UCSD-AML1 (cell line): ENCODE measurements around the gene ADPRS.

Source experiments
- DNase-seq: peaks from one replicate; lab custom pipeline; 2025; ENCODE audit not compliant: unreplicated experiment; lab: John Stamatoyannopoulos, UW

Gene ADPRS

DNA sequence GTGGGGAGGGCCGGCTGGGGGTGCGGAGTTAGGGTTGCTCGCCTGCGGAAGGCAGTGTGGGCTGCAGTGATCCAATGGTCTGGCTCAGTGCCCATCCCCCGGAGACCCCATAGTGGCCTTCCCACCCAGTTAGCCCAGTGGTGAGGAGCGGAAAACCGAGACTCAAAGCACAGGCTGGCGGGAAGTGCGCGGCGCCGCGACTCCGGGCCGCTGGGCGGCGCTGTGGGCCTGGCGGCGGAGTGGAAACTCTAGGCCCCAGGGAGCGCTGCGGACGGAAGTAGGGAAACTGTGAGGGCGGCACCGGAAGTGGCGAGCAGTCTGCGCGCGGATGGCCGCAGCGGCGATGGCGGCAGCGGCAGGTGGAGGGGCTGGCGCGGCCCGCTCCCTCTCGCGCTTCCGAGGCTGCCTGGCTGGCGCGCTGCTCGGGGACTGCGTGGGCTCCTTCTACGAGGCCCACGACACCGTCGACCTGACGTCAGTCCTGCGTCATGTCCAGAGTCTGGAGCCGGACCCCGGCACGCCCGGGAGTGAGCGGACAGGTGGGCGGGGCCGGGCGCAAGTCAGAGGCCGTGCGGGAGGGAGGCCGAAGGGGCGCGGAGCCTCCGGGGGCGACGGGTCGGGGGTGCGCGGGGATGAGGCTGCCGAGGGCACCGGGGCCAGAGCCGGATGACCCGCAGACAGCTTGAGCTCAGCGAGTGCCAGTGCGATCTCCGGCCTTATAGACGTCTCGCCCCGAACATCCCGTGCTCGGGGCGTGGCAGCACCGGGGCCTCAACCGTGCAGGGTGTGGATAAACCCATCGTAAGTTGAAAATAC is at the start of gene ADPRS:
TSS of gene ADPRS (plus strand) at position 316 of the 816 bp plus-strand sequence. CDS start at position 329, 13 bp downstream.
- DNase-seq, result peak; percentile 90

- no peak for DNase-seq
These were observed 48.5 kb upstream of the ADPRS start for GRCh38 chr1:36040238-36040637.

GRCh38 chr1:36051821-36052220 is 36.9 kb upstream of the ADPRS start:
- no peak for DNase-seq

DNA sequence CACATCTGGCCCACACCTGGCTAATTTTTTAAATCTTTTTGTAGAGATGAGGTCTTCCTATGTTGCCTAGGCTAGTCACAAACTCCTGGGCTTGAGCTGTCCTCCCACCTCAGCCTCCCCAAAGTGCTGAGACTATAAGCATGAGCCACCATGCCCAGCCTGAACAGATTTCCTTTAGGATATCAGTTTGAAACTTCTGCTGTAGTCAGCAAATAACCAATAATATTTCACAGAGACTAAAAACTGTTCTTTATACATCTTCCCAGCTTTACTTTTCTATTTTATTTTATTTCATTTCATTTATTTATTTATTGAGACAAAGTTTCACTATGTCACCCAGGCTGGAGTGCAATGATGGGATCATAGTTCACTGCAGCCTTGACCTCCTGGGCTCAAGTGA is 34.7 kb upstream of the ADPRS start:
- DNase-seq, result no peak

DNA sequence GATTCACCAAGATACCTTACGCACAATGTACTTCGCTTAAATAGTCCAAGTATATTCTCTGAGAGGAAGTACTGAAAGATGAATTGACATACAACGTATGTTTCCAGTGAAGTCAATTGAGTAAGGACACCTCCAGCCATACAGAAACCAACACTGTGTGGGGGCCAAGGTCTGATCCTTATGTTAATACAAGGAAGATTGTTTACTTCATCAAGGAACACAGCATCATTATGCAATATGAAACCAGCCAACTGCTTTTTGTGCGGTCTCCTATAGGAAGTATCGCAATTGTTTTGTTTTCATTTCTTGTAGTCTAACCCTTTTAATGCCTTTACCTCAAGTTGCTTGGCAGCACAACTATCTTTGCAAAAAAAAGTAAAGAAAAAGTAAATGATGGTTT is 33.0 kb upstream of the ADPRS start:
- no peak for DNase-seq

GRCh38 chr1:36062315-36062714 is 26.4 kb upstream of the ADPRS start:
- DNase-seq, result no peak

GRCh38 chr1:36067871-36068270 is 20.8 kb upstream of the ADPRS start:
- DNase-seq, result no peak

GRCh38 chr1:36068866-36069265 is 19.8 kb upstream of the ADPRS start:
- DNase-seq, result no peak

DNA sequence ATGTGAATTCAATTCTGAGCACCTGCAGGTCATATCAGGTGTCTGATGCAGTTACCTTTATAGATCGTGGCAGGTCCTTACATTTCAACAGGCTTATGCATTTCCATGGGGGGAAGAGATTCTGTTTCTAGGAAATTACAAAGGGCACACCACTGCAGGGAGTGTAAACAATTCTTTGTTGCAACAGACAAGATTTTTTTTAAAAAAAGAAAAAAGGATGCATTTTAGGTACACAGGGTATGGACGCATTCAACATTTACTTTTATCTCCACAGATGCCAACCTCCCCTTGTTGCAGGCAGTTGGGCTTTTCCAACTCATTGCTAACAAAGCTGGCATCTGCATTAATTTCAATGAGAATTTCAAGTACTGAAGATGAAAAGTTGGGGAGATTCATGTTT is 18.3 kb upstream of the ADPRS start:
- no peak for DNase-seq

DNA sequence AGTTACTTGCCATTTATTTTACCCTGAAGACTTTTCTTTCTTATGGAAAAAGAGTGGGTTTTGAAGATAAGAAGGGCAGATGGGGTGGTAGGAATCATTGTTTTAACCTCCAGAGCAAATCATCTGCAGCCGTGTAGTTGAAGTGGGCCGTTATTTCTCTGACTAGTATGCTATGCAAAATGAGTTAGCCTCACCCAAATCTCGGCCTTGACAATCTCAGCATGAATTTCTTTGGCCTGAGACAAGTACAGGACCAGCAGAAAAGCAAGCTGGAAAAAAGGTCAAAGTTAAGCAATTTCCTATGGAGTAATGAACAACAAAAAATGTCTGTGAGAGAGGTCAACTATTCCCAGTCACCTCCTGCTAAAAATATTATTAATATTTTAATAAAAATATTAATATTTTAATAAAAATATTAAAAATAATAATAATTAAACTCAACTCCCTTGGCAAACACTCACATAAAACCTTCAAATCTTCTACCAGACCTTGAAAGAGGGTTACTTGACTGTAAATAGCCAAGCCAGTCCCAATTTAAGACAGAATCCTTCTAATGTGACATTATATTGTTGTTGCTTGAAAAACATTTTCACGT is 11.6 kb upstream of the ADPRS start:
- no peak for DNase-seq

DNA sequence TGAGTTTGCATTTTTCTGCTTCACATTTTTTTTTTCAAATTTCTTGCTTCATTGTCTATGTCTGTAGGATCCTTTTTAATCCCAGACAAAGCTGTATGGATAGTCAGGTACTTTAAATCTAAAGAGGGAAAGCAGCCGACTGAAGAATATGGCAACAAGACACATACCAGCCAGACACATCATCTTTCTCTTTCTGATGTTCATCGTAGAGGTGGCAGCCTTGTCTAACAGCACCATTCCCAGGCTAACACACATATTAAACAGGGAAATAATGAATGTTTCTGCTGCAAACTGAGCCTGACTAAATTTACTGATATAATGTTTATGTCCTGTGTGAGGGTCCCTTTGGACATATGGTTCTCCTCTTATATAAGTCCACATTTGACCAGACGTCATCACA is 8.5 kb upstream of the ADPRS start:
- DNase-seq, result no peak

DNA sequence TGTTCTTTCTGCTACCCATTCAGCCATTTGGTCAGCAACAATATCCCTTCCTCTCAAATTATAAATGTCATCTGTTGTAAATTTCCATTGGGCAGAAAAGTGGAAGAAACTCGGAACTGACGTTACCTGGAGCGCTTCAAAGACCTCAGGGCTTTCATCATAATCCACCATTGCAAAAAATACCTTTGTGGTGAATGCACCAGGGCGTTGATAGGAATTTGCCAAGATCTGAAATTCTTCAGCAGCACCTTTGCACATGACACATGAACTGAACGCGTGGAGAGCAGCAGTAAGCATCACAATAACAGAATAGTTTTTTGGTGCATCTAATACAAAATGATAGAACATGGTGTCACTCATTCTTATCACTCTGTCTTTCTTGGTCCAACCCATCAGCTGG is 7.9 kb upstream of the ADPRS start:
- DNase-seq, result no peak

DNA sequence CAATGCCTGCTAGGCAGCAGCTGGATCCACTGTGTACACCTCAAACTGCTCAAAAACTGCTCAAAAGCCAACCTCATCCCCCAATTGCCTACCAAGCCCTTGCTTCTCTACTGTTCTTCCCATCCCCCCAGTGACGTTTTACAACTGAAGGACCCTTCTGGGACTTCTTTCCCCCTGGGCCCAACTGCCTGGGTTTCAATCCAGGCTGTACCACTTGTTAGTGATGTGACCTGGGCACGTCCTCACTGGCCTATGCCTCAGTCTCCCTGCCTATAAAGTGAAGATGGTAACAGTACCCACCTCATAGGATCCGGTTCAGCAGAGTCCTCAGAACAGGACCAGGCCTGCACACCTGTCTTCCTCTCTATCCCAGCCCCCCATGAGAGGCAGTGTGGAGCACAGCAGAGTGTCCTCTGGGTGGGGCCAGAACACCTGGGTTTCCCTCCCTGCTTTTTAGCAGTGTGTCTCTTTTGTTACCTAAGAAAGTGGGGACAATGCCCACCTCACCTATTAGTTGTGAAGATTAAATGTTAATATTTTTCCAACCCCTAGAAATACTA is 6.7 kb upstream of the ADPRS start:
- no peak for DNase-seq

GRCh38 chr1:36083219-36083618 is 5.5 kb upstream of the ADPRS start:
- no peak for DNase-seq

DNA sequence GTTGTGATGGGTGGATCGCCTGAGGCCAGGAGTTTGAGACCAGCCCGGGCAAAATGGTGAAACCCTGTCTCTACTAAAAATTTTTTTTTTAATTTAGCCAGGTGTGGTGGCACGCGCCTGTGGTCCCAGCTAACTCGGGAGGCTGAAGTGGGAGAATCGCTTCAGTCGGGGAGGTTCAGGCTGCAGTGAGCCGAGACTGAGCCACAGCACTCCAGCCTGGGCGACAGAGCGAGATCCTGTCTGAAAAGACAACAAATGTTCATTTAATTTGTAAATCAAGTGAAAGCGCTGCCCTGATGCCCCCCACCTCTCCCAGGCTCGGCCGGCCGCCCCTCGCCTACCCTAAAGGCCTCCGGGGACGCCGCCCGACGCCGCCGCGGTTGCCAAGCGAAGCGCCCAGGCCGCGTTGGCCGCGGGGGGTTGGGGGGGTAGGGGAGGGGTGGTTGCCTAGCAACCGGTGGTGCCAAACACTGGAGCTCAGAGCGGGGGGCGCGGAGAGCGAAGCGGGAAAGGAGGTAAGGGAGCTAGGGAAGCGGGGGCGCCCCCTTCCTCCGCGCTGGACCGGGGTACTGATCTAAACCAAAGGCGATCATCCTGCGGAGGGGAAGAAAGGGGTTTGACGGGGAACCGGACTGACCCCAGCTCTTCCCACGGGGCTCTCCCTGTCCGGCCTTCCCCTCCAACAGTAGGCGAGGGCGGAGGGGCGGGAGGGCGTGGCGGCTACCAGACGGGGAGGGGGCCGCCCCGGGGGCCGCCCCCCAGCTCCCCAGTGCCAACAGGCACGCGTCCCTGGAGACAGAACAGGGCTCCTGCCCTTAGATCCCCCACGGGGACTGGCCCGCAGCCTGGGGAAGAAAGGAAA is 4.8 kb upstream of the ADPRS start, which contains the start of gene TEKT2:
TSS of gene TEKT2 (plus strand) at position 460 of the 862 bp plus-strand sequence. CDS start 828 bp downstream, outside the sequence.
- DNase-seq, result no peak

- DNase-seq, result no peak
These were observed 4.1 kb upstream of the ADPRS start for GRCh38 chr1:36084497-36085115.

DNA sequence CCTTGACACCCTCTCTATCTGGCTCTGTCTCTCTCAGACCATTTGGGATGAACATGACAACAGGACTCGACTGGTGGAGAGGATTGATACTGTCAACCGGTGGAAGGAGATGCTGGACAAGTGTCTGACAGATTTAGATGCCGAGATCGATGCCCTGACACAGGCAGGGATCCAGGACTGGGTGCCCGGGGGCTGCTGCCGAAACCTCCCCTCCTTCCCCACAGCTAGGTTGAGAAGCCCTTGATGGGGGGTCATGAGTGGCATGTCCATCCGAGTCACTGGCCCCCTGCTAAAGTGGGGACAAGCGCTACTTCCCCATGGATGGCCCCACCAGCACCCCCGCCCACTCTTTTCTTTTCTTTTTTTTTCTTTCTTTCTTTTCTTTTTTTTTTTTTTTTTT is 3.6 kb upstream of the ADPRS start:
- DNase-seq, result no peak

DNA sequence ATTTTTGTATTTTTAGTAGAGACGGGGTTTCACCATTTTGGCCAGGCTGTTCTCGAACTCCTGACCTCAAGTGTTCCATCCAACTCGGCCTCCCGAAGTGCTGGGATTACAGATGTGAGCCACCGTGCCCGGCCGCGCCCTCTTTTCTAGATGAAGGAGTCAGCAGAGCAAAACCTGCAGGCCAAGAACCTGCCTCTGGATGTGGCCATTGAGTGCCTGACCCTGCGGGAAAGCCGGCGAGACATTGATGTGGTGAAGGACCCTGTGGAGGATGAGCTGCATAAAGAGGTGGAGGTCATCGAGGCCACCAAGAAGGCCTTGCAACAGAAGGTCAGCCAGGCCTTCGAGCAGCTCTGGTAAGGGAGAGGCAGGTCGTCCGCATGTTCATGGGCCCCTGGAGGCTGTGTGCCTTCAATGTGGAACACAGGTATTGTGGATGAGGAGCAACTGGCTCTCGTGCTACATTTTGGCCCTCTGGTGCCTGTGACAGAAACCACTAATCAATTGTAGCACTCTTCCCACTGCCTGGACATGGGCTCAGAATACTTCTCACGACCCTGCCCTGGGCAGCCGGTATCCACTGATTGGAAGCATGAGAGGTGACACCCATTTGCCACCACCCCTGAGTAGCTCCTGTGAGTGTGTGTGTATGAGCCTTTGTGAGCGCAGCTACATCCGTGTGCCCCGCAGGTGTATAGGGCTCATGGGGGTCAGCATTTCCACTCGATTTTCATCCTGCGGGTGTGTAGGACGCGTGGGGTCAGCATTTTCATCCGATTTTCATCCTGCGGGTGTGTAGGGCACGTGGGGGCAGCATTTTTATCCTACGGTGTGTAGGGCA is 2.8 kb upstream of the ADPRS start:
- DNase-seq, result no peak

DNA sequence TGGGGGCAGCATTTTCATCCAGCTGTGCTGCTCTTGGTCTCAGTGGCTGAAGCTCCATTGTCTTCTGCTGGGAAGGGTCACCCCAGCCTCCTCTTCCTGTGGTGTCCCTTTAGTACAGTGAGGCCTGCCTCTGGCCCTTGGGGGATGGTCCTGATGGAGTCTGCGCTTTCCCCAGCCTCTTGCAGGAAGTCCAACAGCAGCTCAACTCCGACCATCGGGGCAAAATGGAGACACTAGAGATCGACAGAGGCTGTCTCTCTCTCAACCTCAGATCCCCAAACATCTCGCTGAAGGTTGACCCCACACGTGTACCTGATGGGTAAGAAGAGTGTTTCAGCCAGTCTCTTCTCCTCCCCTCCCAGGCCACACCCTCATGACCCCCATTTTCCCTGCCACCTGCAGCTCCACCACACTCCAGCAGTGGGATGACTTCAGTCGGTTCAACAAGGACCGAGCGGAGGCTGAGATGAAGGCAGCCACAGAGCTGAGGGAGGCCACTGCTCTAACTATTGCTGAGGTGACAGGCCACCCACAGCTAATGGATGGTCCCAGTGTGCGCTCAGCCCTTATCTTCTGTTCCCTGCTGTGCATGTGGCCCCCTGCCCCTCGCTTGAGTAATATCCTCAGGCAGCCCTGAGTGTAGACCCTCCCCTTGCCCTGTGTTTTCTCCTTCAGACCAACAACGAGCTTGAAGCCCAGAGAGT is 2.0 kb upstream of the ADPRS start:
- no peak for DNase-seq
